Measurements from ENCODE around the gene GUCD1.

The GUCD1 gene

GRCh38 chr22:24578355-24579257 lies 23.7 kb upstream of the GUCD1 start:
- peak; percentile 36 for FAIRE-seq

GRCh38 chr22:24576778-24577177 lies 21.8 kb upstream of the GUCD1 start:
- TF ChIP-seq POLR2A (IDR thresholded peaks at IDR 0.05; ENCODE audit: low read depth, low read length) (no peak), TAF1 (IDR thresholded peaks at IDR 0.05; ENCODE audit: borderline replicate concordance, low read depth, low read length) (no peak), POLR2AphosphoS5 (IDR thresholded peaks at IDR 0.05; ENCODE audit: low read depth, low read length) (no peak)
- FAIRE-seq (no peak), DNase-seq (ENCODE audit: insufficient read length) (no peak)

More at GRCh38 chr22:24578355-24579257, 23.7 kb upstream of the GUCD1 start:
- DNase-seq (ENCODE audit: insufficient read length): no peak
- no peak for TF ChIP-seq POLR2A (IDR thresholded peaks at IDR 0.05; ENCODE audit: low read depth, low read length)
- no peak for TF ChIP-seq POLR2AphosphoS5 (IDR thresholded peaks at IDR 0.05; ENCODE audit: low read depth, low read length)
- TF ChIP-seq TAF1 (IDR thresholded peaks at IDR 0.05; ENCODE audit: borderline replicate concordance, low read depth, low read length): no peak

- no peak for TF ChIP-seq POLR2A (IDR thresholded peaks at IDR 0.05; ENCODE audit: low read depth, low read length)
- no peak for TF ChIP-seq TAF1 (IDR thresholded peaks at IDR 0.05; ENCODE audit: borderline replicate concordance, low read depth, low read length)
- no peak for TF ChIP-seq POLR2AphosphoS5 (IDR thresholded peaks at IDR 0.05; ENCODE audit: low read depth, low read length)
- DNase-seq (ENCODE audit: insufficient read length): no peak
- no peak for FAIRE-seq
Observed at GRCh38 chr22:24571266-24571665, 16.3 kb upstream of the GUCD1 start.

GRCh38 chr22:24567668-24568067 lies 12.7 kb upstream of the GUCD1 start:
- no peak for TF ChIP-seq POLR2AphosphoS5 (IDR thresholded peaks at IDR 0.05; ENCODE audit: low read depth, low read length)
- no peak for TF ChIP-seq POLR2A (IDR thresholded peaks at IDR 0.05; ENCODE audit: low read depth, low read length)
- no peak for TF ChIP-seq TAF1 (IDR thresholded peaks at IDR 0.05; ENCODE audit: borderline replicate concordance, low read depth, low read length)
- DNase-seq (ENCODE audit: insufficient read length) (no peak), FAIRE-seq (no peak)

GRCh38 chr22:24566899-24567511 lies 12.1 kb upstream of the GUCD1 start:
- no peak for FAIRE-seq
- TF ChIP-seq TAF1 (IDR thresholded peaks at IDR 0.05; ENCODE audit: borderline replicate concordance, low read depth, low read length): no peak
- no peak for TF ChIP-seq POLR2A (IDR thresholded peaks at IDR 0.05; ENCODE audit: low read depth, low read length)
- no peak for DNase-seq (ENCODE audit: insufficient read length)

- DNase-seq (ENCODE audit: insufficient read length) (no peak), FAIRE-seq (no peak)
- TF ChIP-seq POLR2A (IDR thresholded peaks at IDR 0.05; ENCODE audit: low read depth, low read length) (no peak), POLR2AphosphoS5 (IDR thresholded peaks at IDR 0.05; ENCODE audit: low read depth, low read length) (no peak), TAF1 (IDR thresholded peaks at IDR 0.05; ENCODE audit: borderline replicate concordance, low read depth, low read length) (no peak)
Observed at GRCh38 chr22:24565077-24565476, 10.1 kb upstream of the GUCD1 start.

GRCh38 chr22:24564376-24565058 lies 9.6 kb upstream of the GUCD1 start:
- no peak for TF ChIP-seq POLR2A (IDR thresholded peaks at IDR 0.05; ENCODE audit: low read depth, low read length)
- no peak for TF ChIP-seq TAF1 (IDR thresholded peaks at IDR 0.05; ENCODE audit: borderline replicate concordance, low read depth, low read length)
- no peak for TF ChIP-seq POLR2AphosphoS5 (IDR thresholded peaks at IDR 0.05; ENCODE audit: low read depth, low read length)
- FAIRE-seq: no peak

GRCh38 chr22:24563246-24563645 lies 8.3 kb upstream of the GUCD1 start:
- TF ChIP-seq POLR2AphosphoS5 (IDR thresholded peaks at IDR 0.05; ENCODE audit: low read depth, low read length) (no peak), POLR2A (IDR thresholded peaks at IDR 0.05; ENCODE audit: low read depth, low read length) (no peak), TAF1 (IDR thresholded peaks at IDR 0.05; ENCODE audit: borderline replicate concordance, low read depth, low read length) (no peak)
- no peak for DNase-seq (ENCODE audit: insufficient read length)
- no peak for FAIRE-seq

More at GRCh38 chr22:24564376-24565058, 9.6 kb upstream of the GUCD1 start:
- DNase-seq (ENCODE audit: insufficient read length): no peak

GRCh38 chr22:24559471-24559870 lies 4.5 kb upstream of the GUCD1 start:
- DNase-seq (ENCODE audit: insufficient read length): no peak
- FAIRE-seq: peak; percentile 17
- TF ChIP-seq TAF1 (IDR thresholded peaks at IDR 0.05; ENCODE audit: borderline replicate concordance, low read depth, low read length) (no peak), POLR2A (IDR thresholded peaks at IDR 0.05; ENCODE audit: low read depth, low read length) (no peak), POLR2AphosphoS5 (IDR thresholded peaks at IDR 0.05; ENCODE audit: low read depth, low read length) (no peak)

- DNase-seq (ENCODE audit: insufficient read length): peak; percentile 94
- TF ChIP-seq POLR2AphosphoS5 (IDR thresholded peaks at IDR 0.05; ENCODE audit: low read depth, low read length) (peak; percentile 67), TAF1 (IDR thresholded peaks at IDR 0.05; ENCODE audit: borderline replicate concordance, low read depth, low read length) (peak; percentile 94), POLR2A (IDR thresholded peaks at IDR 0.05; ENCODE audit: low read depth, low read length) (peak; percentile 82)
- FAIRE-seq: peak; percentile 95
Observed at GRCh38 chr22:24555165-24556039, 464 bp upstream of the GUCD1 start, which contains the start of gene SNRPD3. Gene SNRPD3, plus strand, starts transcription at chr22:24555999. Its CDS starts 1,676 bp downstream, at chr22:24557675.
